ENCODE measurements around the gene KRTAP26-1.

- no peak for TF ChIP-seq ZC3H10 (CRISPR knock-in tag; IDR thresholded peaks at IDR 0.05)
- no peak for TF ChIP-seq CREB5 (CRISPR knock-in tag; IDR thresholded peaks at IDR 0.05; ENCODE audit: low read depth)
These were observed at the start of gene KRTAP26-1 for GRCh38 chr21:30320215-30320614.
